IMR-90 (cell line): ENCODE measurements around the gene UGT8. TPM values are rescaled to one million over a fixed set of nuclear protein-coding genes. Genes with fewer than 3 reads are reported as not detected.
"Not testable (repeated sequence)": the region's sequence is repeated elsewhere in the genome, so short reads cannot be mapped to it uniquely, and the experiment has no call there.

Experiments used
- ATAC-seq: fragments of 200-7000 bp; cut with Tn5 transposase; 2 replicates; pipeline ENCODE4 v1.9.1; 2020; ENCODE audit warnings: low read depth, mild to moderate bottlenecking, moderate library complexity
- BruUV-seq: library from RNA; stranded (reverse); fragments of 400-500 nt; replicated peaks from 2 replicates; lab custom pipeline; 2021; lab: Mats Ljungman, UMichigan
- CTCF ChIA-PET: fragments of 300-600 bp; formaldehyde crosslinking; extraction: SDS; loops from one replicate; lab custom pipeline; 2021; ENCODE audit warnings: antibody characterized with exemption; lab: Yijun Ruan, JAX
- POLR2A ChIA-PET: fragments of 300-600 bp; sonication (Branson Sonifier 250); formaldehyde crosslinking; loops from one replicate; lab custom pipeline; 2022; ENCODE audit warnings: antibody characterized with exemption; ENCODE audit not compliant: unreplicated experiment; lab: Charles Lee
- DNase-seq: peaks from one replicate; pipeline ENCODE4 v3.0.0; 2013
- H2AFZ ChIP-seq: replicated peaks from 2 replicates; pipeline ENCODE3; 2013; ENCODE audit warnings: low read length, mild to moderate bottlenecking; ENCODE audit not compliant: poor library complexity
- H2AK5ac ChIP-seq: 2 replicates; pipeline ENCODE4 v1.6.1; 2013; ENCODE audit warnings: low read depth, low read length, inconsistent platforms
- H2AK9ac ChIP-seq: replicated peaks from 2 replicates; pipeline ENCODE3; 2013; ENCODE audit warnings: mild to moderate bottlenecking, low read depth, low read length, moderate library complexity; ENCODE audit not compliant: poor library complexity
- H2BK120ac ChIP-seq: 2 replicates; pipeline ENCODE4 v1.6.1; 2013; ENCODE audit warnings: low read depth, low read length, inconsistent platforms
- H2BK15ac ChIP-seq: 3 replicates; pipeline ENCODE4 v1.6.1; 2013; ENCODE audit warnings: low read depth, low read length, inconsistent platforms
- H2BK20ac ChIP-seq: 2 replicates; pipeline ENCODE4 v1.6.1; 2013; ENCODE audit warnings: low read depth, mild to moderate bottlenecking, inconsistent platforms, low read length, moderate library complexity
- H2BK5ac ChIP-seq: 2 replicates; pipeline ENCODE4 v1.6.1; 2013; ENCODE audit warnings: mild to moderate bottlenecking, low read depth, low read length, inconsistent platforms; ENCODE audit not compliant: poor library complexity, severe bottlenecking
- H3K14ac ChIP-seq: replicated peaks from 2 replicates; pipeline ENCODE4 v1.6.1; 2013; ENCODE audit warnings: low read depth, low read length, inconsistent platforms
- H3K18ac ChIP-seq: 2 replicates; pipeline ENCODE4 v1.6.1; 2013; ENCODE audit warnings: low read depth, low read length, control low read depth
- H3K23ac ChIP-seq: 2 replicates; pipeline ENCODE4 v1.6.1; 2013; ENCODE audit warnings: low read depth, low read length, inconsistent platforms
- H3K27ac ChIP-seq: 2 replicates; pipeline ENCODE4 v1.5.1; 2013; ENCODE audit warnings: mild to moderate bottlenecking, control low read depth, low read length; ENCODE audit not compliant: insufficient read depth
- H3K27me3 ChIP-seq: 2 replicates; pipeline ENCODE4 v1.6.1; 2013; ENCODE audit warnings: low read length; ENCODE audit not compliant: control insufficient read depth, insufficient read depth
- H3K36me3 ChIP-seq: 2 replicates; pipeline ENCODE4 v1.6.1; 2013; ENCODE audit warnings: low read length, mixed read lengths; ENCODE audit not compliant: control insufficient read depth, insufficient read depth
- H3K4ac ChIP-seq: 2 replicates; pipeline ENCODE4 v1.6.1; 2013; ENCODE audit warnings: low read depth, low read length, inconsistent platforms
- H3K4me1 ChIP-seq: 2 replicates; pipeline ENCODE4 v1.6.1; 2013; ENCODE audit warnings: low read length, mixed read lengths; ENCODE audit not compliant: control insufficient read depth, insufficient read depth
- H3K4me2 ChIP-seq: 2 replicates; pipeline ENCODE4 v1.6.1; 2013; ENCODE audit warnings: low read depth, mild to moderate bottlenecking, control low read depth, low read length, moderate library complexity
- H3K4me3 ChIP-seq: 2 replicates; pipeline ENCODE4 v1.5.1; 2013; ENCODE audit warnings: low read depth, mild to moderate bottlenecking, control low read depth, low read length, moderate library complexity; ENCODE audit not compliant: insufficient read depth
- H3K56ac ChIP-seq: 2 replicates; pipeline ENCODE4 v1.6.1; 2013; ENCODE audit warnings: low read length, inconsistent platforms; ENCODE audit not compliant: insufficient read depth; ENCODE audit errors: extremely low read depth
- H3K79me1 ChIP-seq, 2 experiments: 2 replicates each; pipeline ENCODE4 v1.6.1; 2013; ENCODE audit warnings: low read length in 2 of 2, inconsistent platforms in 1 of 2, low read depth in 1 of 2
- H3K9ac ChIP-seq: 2 replicates; pipeline ENCODE4 v1.6.1; 2013; ENCODE audit warnings: low read depth, low read length, control low read depth
- H3K9me1 ChIP-seq: 2 replicates; pipeline ENCODE4 v1.6.1; 2013; ENCODE audit warnings: low read length, inconsistent platforms; ENCODE audit not compliant: insufficient read depth
- H3K9me3 ChIP-seq: 2 replicates; pipeline ENCODE4 v1.6.1; 2013; ENCODE audit warnings: low read length; ENCODE audit not compliant: control insufficient read depth, insufficient read depth
- H4K20me1 ChIP-seq: 2 replicates; pipeline ENCODE4 v1.6.1; 2013; ENCODE audit warnings: low read length, inconsistent platforms; ENCODE audit not compliant: insufficient read depth
- H4K5ac ChIP-seq: 2 replicates; pipeline ENCODE4 v1.6.1; 2013; ENCODE audit warnings: mild to moderate bottlenecking, low read depth, low read length, control low read depth
- H4K8ac ChIP-seq, 2 experiments: 2 replicates each; pipeline ENCODE4 v1.6.1; 2013; ENCODE audit warnings: low read depth in 2 of 2, low read length in 2 of 2, control low read depth in 1 of 2, inconsistent platforms in 1 of 2
- H4K91ac ChIP-seq: 2 replicates; pipeline ENCODE4 v1.6.1; 2013; ENCODE audit warnings: low read depth, low read length, inconsistent platforms; ENCODE audit not compliant: insufficient read depth
- ELK1 ChIP-seq: fragments of 150-350 bp; IDR thresholded peaks from 2 replicates; pipeline ENCODE4 v1.6.1; 2016; ENCODE audit warnings: low read depth, mild to moderate bottlenecking, low read length, moderate library complexity, borderline replicate concordance
- FOS ChIP-seq: fragments of 150-350 bp; IDR thresholded peaks from 2 replicates; pipeline ENCODE4 v1.6.1; 2016; ENCODE audit warnings: low read depth, low read length
- MAFK ChIP-seq: IDR thresholded peaks from 2 replicates; pipeline ENCODE4 v1.6.1; 2012; ENCODE audit warnings: low read depth, low read length, improper control_type of control experiment
- NFE2L2 ChIP-seq: fragments of 150-350 bp; IDR thresholded peaks from 2 replicates; pipeline ENCODE4 v1.6.1; 2016; ENCODE audit warnings: low read depth, mild to moderate bottlenecking, low read length
- RAD21 ChIP-seq: IDR thresholded peaks from 2 replicates; pipeline ENCODE4 v1.6.1; 2012; ENCODE audit warnings: low read length, improper control_type of control experiment
- SMC3 ChIP-seq: fragments of 150-350 bp; IDR thresholded peaks from 2 replicates; pipeline ENCODE4 v1.6.1; 2016; ENCODE audit warnings: low read depth, mild to moderate bottlenecking, antibody characterized with exemption, low read length, moderate library complexity
- USF2 ChIP-seq: fragments of 150-350 bp; IDR thresholded peaks from 2 replicates; pipeline ENCODE4 v1.6.1; 2017; ENCODE audit warnings: mild to moderate bottlenecking, antibody characterized with exemption, low read length, low read depth
- WGBS, 2 experiments: methylation state at CpG; one replicate each; pipeline versions ENCODE4 v1.1.5 to v1.1.7; 2013; ENCODE audit warnings: missing lambda C conversion rate in 2 of 2; ENCODE audit not compliant: insufficient read length in 1 of 2; ENCODE audit errors: extremely low coverage in 2 of 2; 5-methylcytosine and 5-hydroxymethylcytosine counted together
- dilution Hi-C: fragments of 300-500 bp; cut with HindIII; formaldehyde crosslinking; loops from one replicate; pipeline ENCODE4 v1.14.3; 2018; ENCODE audit warnings: low sequenced_read_pairs; ENCODE audit not compliant: unreplicated experiment
- in situ Hi-C: fragments of 300-500 bp; cut with MboI; formaldehyde crosslinking; loops from 3 replicates; pipeline ENCODE4 v1.14.3; 2019; ENCODE audit warnings: low sequenced_read_pairs, inconsistent platforms, mixed read lengths
- intact Hi-C: fragments of 100-400 bp; cut with micrococcal nuclease; formaldehyde crosslinking; loops from 2 replicates; pipeline ENCODE4 v1.10.0; 2022
- polyA plus RNA-seq, 3 experiments: library from polyadenylated mRNA; depleted of rRNA; stranded (reverse); fragments of >200 nt; gene quantifications; 2 replicates each; pipeline ENCODE4 v1.2.3, GENCODE V29; 2012; ENCODE audit warnings: low replicate concordance in 1 of 3
- total RNA-seq: library from RNA; depleted of rRNA; stranded (reverse); fragments of >200 nt; gene quantifications from 2 replicates; pipeline ENCODE4 v1.2.3, GENCODE V29; 2012

UGT8 gene
- total and polyA plus RNA-seq, 2 of the 4 experiments (the other 2 are of a cell fraction), result not detected

GRCh38 chr4:114615435-114615834 is 16.8 kb downstream of the UGT8 start:
- Histone ChIP-seq H3K9me3 (no peaks in the 10 kb centered on the region), H2BK20ac (no peak overlapping the region), H4K91ac (no peak overlapping the region), H3K56ac (no peak overlapping the region), H3K27ac (no peak overlapping the region), H2BK120ac (no peak overlapping the region), H3K18ac (no peak overlapping the region), H4K5ac (no peak overlapping the region), H3K4me3 (no peak overlapping the region), H4K20me1 (no peaks in the 10 kb centered on the region), H2BK5ac (no peak overlapping the region), H3K14ac (no peak overlapping the region), H3K4ac (no peak overlapping the region), H3K79me1 (no peaks in the 10 kb centered on the region), H4K8ac (no peak overlapping the region), H3K27me3 (no peaks in the 10 kb centered on the region), H3K23ac (no peak overlapping the region), H3K36me3 (no peaks in the 10 kb centered on the region), H3K4me2 (no peak overlapping the region), H3K9ac (no peak overlapping the region), H2AK9ac (no peak overlapping the region), H2AFZ (no peak overlapping the region), H2BK15ac (no peak overlapping the region), H3K9me1 (no peaks in the 10 kb centered on the region), H2AK5ac (no peak overlapping the region), H3K4me1 (no peaks in the 10 kb centered on the region)
- no peak for ATAC-seq
- ChIA-PET CTCF (interaction anchor here (0.8 kb wide), 1 partner anchor 10 kb away, joined by 5 read pairs; no protein-coding TSS in a partner anchor), POLR2A (no interaction called here)
- dilution Hi-C loops (no loop called here), in situ Hi-C loops (no loop called here), intact Hi-C loops (no loop called here)
- no CpG with 5 or more reads among the region's 3 CpGs for WGBS, 2 experiments
- DNase-seq, result no peak
- no TSS peak for BruUV-seq
- TF ChIP-seq ELK1 (no peak), MAFK (no peak), USF2 (no peak), FOS (no peak), SMC3 (no peak), RAD21 (no peak), NFE2L2 (no peak)

GRCh38 chr4:114616036-114616435 is 17.4 kb downstream of the UGT8 start:
- H2BK120ac ChIP-seq, H3K4me1 ChIP-seq, H3K18ac ChIP-seq, H2AK9ac ChIP-seq, BruUV-seq, H2BK20ac ChIP-seq, H2BK15ac ChIP-seq, intact Hi-C loops, CTCF ChIA-PET, H3K79me1 ChIP-seq, dilution Hi-C loops, H4K91ac ChIP-seq, H3K56ac ChIP-seq, H3K4me3 ChIP-seq, H3K14ac ChIP-seq, in situ Hi-C loops, H4K20me1 ChIP-seq, ATAC-seq, H3K4me2 ChIP-seq, H3K27me3 ChIP-seq, H3K27ac ChIP-seq, H2AFZ ChIP-seq, DNase-seq, H3K9me3 ChIP-seq, H4K5ac ChIP-seq, POLR2A ChIA-PET, H3K36me3 ChIP-seq, H2BK5ac ChIP-seq, H2AK5ac ChIP-seq, H4K8ac ChIP-seq, H3K9ac ChIP-seq, H3K23ac ChIP-seq, H3K9me1 ChIP-seq, H3K4ac ChIP-seq: not testable (repeated sequence)
- no CpG with 5 or more reads among the region's 12 CpGs for WGBS, 2 experiments
